K562 (cell line): ENCODE measurements around the gene PLEKHH3. TPM values are rescaled to one million over a fixed set of nuclear protein-coding genes. Genes with fewer than 3 reads are reported as not detected.

ENCODE experiments used
- BRCA1 ChIP-seq, 2 experiments: fragments of 450-650 bp in 1 of 2; sonication (generic) in 1 of 2; formaldehyde crosslinking in 1 of 2; IDR thresholded peaks; 2 replicates each; pipeline versions ENCODE4 v1.5.0 to v1.6.1; 2017 to 2020; ENCODE audit warnings: mild to moderate bottlenecking in 1 of 2, missing genetic modification reagents in 1 of 2
- CEBPB ChIP-seq: fragments of 450-650 bp; IDR thresholded peaks from 2 replicates; pipeline ENCODE4 v1.6.1; 2016; ENCODE audit warnings: missing genetic modification characterization, missing compliant biosample characterization
- CHD4 ChIP-seq: fragments of 200-600 bp; sonication (generic); IDR thresholded peaks from 3 replicates; pipeline ENCODE4 v1.6.1; 2012; ENCODE audit warnings: low read depth, mild to moderate bottlenecking, mixed read lengths, low read length, inconsistent platforms; ENCODE audit not compliant: insufficient read depth, insufficient replicate concordance, poor library complexity, severe bottlenecking
- ERF ChIP-seq: fragments of 450-650 bp; formaldehyde crosslinking; IDR thresholded peaks from 2 replicates; pipeline ENCODE4 v1.4.0; 2020; ENCODE audit warnings: mild to moderate bottlenecking, mixed read lengths
- HMG20B ChIP-seq: fragments of 250-450 bp; sonication (Bioruptor Pico); IDR thresholded peaks from 2 replicates; pipeline ENCODE4 v1.5.0; 2021; ENCODE audit warnings: mild to moderate bottlenecking
- HNRNPUL1 ChIP-seq: fragments of 200-400 bp; formaldehyde crosslinking; IDR thresholded peaks from 2 replicates; pipeline ENCODE4 v1.6.1; 2017; ENCODE audit warnings: low read length
- ILK ChIP-seq: fragments of 450-650 bp; IDR thresholded peaks from 2 replicates; pipeline ENCODE4 v1.6.1; 2016; ENCODE audit warnings: missing genetic modification characterization, low read depth, mild to moderate bottlenecking, missing compliant biosample characterization, moderate library complexity, borderline replicate concordance
- JUN ChIP-seq, 2 experiments: sonication (generic) in 1 of 2; formaldehyde crosslinking in 1 of 2; IDR thresholded peaks; 2 replicates each; pipeline versions ENCODE4 v1.6.1 to v1.8.0; 2012 to 2022; ENCODE audit warnings: borderline replicate concordance in 2 of 2, mild to moderate bottlenecking in 2 of 2, improper control_type of control experiment in 1 of 2, low read depth in 1 of 2, low read length in 1 of 2, missing genetic modification reagents in 1 of 2
- KLF16 ChIP-seq: IDR thresholded peaks from 2 replicates; pipeline ENCODE4 v1.6.1; 2016; ENCODE audit warnings: antibody characterized with exemption
- MAFF ChIP-seq: IDR thresholded peaks from 2 replicates; pipeline ENCODE4 v1.6.1; 2012; ENCODE audit warnings: low read length, improper control_type of control experiment
- NBN ChIP-seq: fragments of 450-650 bp; IDR thresholded peaks from 2 replicates; pipeline ENCODE4 v1.6.1; 2016; ENCODE audit warnings: low read depth, mild to moderate bottlenecking
- NELFE ChIP-seq: IDR thresholded peaks from 2 replicates; pipeline ENCODE4 v1.6.1; 2011; ENCODE audit warnings: mild to moderate bottlenecking; ENCODE audit not compliant: insufficient read depth, insufficient read length
- NR3C1 ChIP-seq: sonication (generic); formaldehyde crosslinking; IDR thresholded peaks from 2 replicates; pipeline ENCODE4 v1.8.1; 2022; ENCODE audit warnings: missing genetic modification reagents
- PRPF4 ChIP-seq: fragments of 200-400 bp; formaldehyde crosslinking; IDR thresholded peaks from one replicate; pipeline ENCODE4 v1.6.1; 2017; ENCODE audit warnings: low read length, low read depth, mild to moderate bottlenecking; ENCODE audit not compliant: insufficient read depth, poor library complexity, severe bottlenecking
- PTBP1 ChIP-seq: fragments of 200-400 bp; formaldehyde crosslinking; IDR thresholded peaks from 2 replicates; pipeline ENCODE4 v1.6.1; 2017; ENCODE audit warnings: low read depth, low read length
- SMARCC2 ChIP-seq: fragments of 450-650 bp; IDR thresholded peaks from 2 replicates; pipeline ENCODE4 v1.6.1; 2017; ENCODE audit warnings: antibody characterized with exemption, moderate library complexity, mild to moderate bottlenecking, low read depth
- SRSF1 ChIP-seq: fragments of 200-400 bp; formaldehyde crosslinking; IDR thresholded peaks from 2 replicates; pipeline ENCODE4 v1.6.1; 2017; ENCODE audit warnings: mild to moderate bottlenecking, low read depth, low read length, moderate library complexity
- TCF3 ChIP-seq: sonication (generic); formaldehyde crosslinking; IDR thresholded peaks from 2 replicates; pipeline ENCODE4 v1.4.0; 2020; ENCODE audit warnings: mild to moderate bottlenecking, missing genetic modification reagents
- U2AF2 ChIP-seq: fragments of 200-400 bp; formaldehyde crosslinking; optimal IDR thresholded peaks from 2 replicates; pipeline ENCODE3; 2017; ENCODE audit warnings: low read depth, mild to moderate bottlenecking, low read length
- ZFP36 ChIP-seq: fragments of 150-350 bp; IDR thresholded peaks from 2 replicates; pipeline ENCODE4 v1.6.1; 2018; ENCODE audit warnings: low read length, low read depth; ENCODE audit not compliant: partially characterized antibody
- ZKSCAN1 ChIP-seq: fragments of 150-350 bp; IDR thresholded peaks from 2 replicates; pipeline ENCODE4 v1.6.1; 2016; ENCODE audit warnings: low read depth, low read length
- ZNF224 ChIP-seq: sonication (generic); formaldehyde crosslinking; IDR thresholded peaks from 2 replicates; pipeline ENCODE4 v1.8.0; 2022; ENCODE audit warnings: mild to moderate bottlenecking, missing genetic modification reagents
- polyA plus RNA-seq, 8 experiments: library from polyadenylated mRNA; depleted of rRNA in 4 of 8; stranded (reverse) in 5 of 8; unstranded in 3 of 8; fragments of >200 nt; fragmentation: Nextera tagmentation in 2 of 8; fragmentation: Illumina TruSeq in 1 of 8; extraction: Ambion mirVana in 2 of 8; extraction: Trizol in 1 of 8; gene quantifications; 2 replicates each; pipeline versions ENCODE4 v1.2.1 to v1.2.3, GENCODE V29; 2011 to 2014; ENCODE audit warnings: inconsistent platforms in 1 of 8, missing spikeins in 1 of 8
- total RNA-seq, 7 experiments: library from RNA; depleted of rRNA in 6 of 7; stranded (reverse); fragments of >200 nt in 6 of 7; fragmentation: Illumina TruSeq in 2 of 7; extraction: Trizol in 2 of 7; gene quantifications; 2 replicates each; pipeline versions ENCODE4 v1.2.1 to v1.2.3, GENCODE V29; 2011 to 2021; ENCODE audit warnings: low replicate concordance in 1 of 7
- TF ChIP-seq, protein P1 (sequence below): fragments of 250-450 bp; sonication (Bioruptor Pico); IDR thresholded peaks from 2 replicates; pipeline ENCODE4 v1.8.0; 2021; ENCODE audit warnings: moderate library complexity, mild to moderate bottlenecking, inconsistent platforms
- TF ChIP-seq, protein P2 (sequence below): IDR thresholded peaks from 2 replicates; pipeline ENCODE4 v1.6.1; 2012; ENCODE audit warnings: low read depth, low read length, improper control_type of control experiment, borderline replicate concordance
- TF ChIP-seq, protein P3 (sequence below): sonication (generic); formaldehyde crosslinking; IDR thresholded peaks from 2 replicates; pipeline ENCODE4 v1.8.0; 2022; ENCODE audit warnings: mild to moderate bottlenecking, missing genetic modification reagents
- TF ChIP-seq, protein P4 (sequence below): fragments of 250-450 bp; sonication (Bioruptor Pico); IDR thresholded peaks from 2 replicates; pipeline ENCODE4 v1.9.0; 2021; ENCODE audit warnings: mild to moderate bottlenecking

PLEKHH3 gene
- total and polyA plus RNA-seq, 9 of the 15 experiments (the other 6 are each of a cell fraction or from before 2014, with no cell fraction given) = 0.58 to 34.5 (median 5.0) TPM

DNA sequence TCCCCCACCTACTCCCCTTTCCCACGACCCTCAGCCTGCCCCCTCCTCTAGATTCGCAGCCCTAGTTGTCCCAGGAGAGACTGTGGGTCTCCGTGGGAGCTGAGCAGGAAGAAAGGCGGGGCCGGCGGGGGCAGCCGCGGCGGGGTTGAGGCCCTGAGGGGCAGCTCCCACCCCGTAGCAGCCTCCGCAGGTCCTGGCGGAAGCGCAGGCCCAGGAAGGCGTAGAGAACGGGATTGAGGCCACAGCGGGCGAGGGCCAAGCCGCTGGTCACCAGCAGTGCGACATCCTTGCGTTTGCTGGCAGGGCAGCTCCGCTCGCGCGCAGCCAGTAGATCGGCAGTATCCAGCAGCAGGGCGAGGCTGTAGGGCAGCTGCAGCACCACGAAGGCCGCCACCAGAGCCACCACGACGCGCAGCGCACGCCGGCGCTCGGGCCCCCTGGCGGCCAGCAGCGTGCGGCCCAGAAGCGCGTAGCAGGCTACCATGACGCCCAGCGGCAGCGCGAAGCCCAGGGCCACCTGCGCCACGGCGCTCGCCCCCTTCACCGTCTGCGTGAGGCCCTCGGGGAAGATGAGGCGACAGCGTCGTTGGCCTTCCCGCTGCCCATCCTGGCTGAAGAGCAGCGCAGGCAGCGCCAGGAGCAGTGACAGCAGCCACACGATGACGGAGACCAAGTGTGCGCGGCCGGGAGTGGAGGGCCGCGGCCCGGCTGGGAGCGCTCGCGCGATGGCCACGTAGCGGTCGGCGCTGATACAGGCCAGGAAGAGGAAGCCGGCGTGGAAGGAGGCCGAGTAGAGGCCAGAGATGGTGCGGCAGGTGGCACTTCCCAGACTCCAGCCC lies 2.9 kb upstream of the PLEKHH3 start (continued):
- no peak for TF ChIP-seq PTBP1
- 0 out of 2 replicates have a peak, but pooled peaks have one; percentile 83 for TF ChIP-seq ZNF224 (CRISPR knock-in tag)
- no peak for TF ChIP-seq ZKSCAN1
- no peak for TF ChIP-seq ERF (CRISPR knock-in tag)
- TF ChIP-seq, protein P1, sequence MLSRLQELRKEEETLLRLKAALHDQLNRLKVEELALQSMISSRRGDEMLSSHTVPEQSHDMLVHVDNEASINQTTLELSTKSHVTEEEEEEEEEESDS (CRISPR knock-in tag) = no peak
- TF ChIP-seq, protein P2, sequence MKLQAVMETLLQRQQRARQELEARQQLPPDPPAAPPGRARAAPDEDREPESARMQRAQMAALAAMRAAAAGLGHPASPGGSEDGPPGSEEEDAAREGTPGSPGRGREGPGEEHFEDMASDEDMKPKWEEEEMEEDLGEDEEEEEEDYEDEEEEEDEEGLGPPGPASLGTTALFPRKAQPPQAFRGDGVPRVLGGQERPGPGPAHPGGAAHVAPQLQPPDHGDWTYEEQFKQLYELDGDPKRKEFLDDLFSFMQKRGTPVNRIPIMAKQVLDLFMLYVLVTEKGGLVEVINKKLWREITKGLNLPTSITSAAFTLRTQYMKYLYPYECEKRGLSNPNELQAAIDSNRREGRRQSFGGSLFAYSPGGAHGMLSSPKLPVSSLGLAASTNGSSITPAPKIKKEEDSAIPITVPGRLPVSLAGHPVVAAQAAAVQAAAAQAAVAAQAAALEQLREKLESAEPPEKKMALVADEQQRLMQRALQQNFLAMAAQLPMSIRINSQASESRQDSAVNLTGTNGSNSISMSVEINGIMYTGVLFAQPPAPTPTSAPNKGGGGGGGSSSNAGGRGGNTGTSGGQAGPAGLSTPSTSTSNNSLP = no peak
- no peak for TF ChIP-seq JUN (IDR thresholded peaks at IDR 0.05; ENCODE audit: borderline replicate concordance, low read depth, low read length)
- TF ChIP-seq JUN (CRISPR knock-in tag; IDR thresholded peaks at IDR 0.05; ENCODE audit: borderline replicate concordance) = peak; percentile 60; the same call in 1 of the 2 replicates
- TF ChIP-seq, protein P3, sequence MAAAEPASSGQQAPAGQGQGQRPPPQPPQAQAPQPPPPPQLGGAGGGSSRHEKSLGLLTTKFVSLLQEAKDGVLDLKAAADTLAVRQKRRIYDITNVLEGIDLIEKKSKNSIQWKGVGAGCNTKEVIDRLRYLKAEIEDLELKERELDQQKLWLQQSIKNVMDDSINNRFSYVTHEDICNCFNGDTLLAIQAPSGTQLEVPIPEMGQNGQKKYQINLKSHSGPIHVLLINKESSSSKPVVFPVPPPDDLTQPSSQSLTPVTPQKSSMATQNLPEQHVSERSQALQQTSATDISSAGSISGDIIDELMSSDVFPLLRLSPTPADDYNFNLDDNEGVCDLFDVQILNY (CRISPR knock-in tag) = peak; percentile 85; the same call in 1 of the 2 replicates
- TF ChIP-seq BRCA1 (IDR thresholded peaks at IDR 0.05) = no peak
- 0 out of 2 replicates have a peak, but pooled peaks have one; percentile 90 for TF ChIP-seq BRCA1 (CRISPR knock-in tag; IDR thresholded peaks at IDR 0.05)
- TF ChIP-seq KLF16 = no peak
- peak; percentile 75 for TF ChIP-seq PRPF4
- no peak for TF ChIP-seq ILK (tag)
- TF ChIP-seq SRSF1 = no peak
- TF ChIP-seq CHD4 = no peak
- TF ChIP-seq U2AF2 = no peak
- TF ChIP-seq NR3C1 (CRISPR knock-in tag) = peak; percentile 89
- TF ChIP-seq NBN = no peak
- TF ChIP-seq HMG20B (CRISPR knock-in tag) = no peak
- no peak for TF ChIP-seq MAFF
- peak; percentile 7 for TF ChIP-seq ZFP36
- TF ChIP-seq, protein P4, sequence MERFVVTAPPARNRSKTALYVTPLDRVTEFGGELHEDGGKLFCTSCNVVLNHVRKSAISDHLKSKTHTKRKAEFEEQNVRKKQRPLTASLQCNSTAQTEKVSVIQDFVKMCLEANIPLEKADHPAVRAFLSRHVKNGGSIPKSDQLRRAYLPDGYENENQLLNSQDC (CRISPR knock-in tag) = no peak
- no peak for TF ChIP-seq HNRNPUL1
- TF ChIP-seq NELFE = no peak
- TF ChIP-seq SMARCC2 = no peak
- TF ChIP-seq CEBPB (tag) = no peak
- peak; percentile 50; the same call in 1 of the 2 replicates for TF ChIP-seq TCF3 (CRISPR knock-in tag)
